Activated CD8-positive, alpha-beta T cell treated with anti-CD3 and anti-CD28 coated beads, Interleukin-2, amount 10 ng/mL, durations not matched to agents 7 days and 5 days (primary cell): Measurements from ENCODE around the gene SOX8. TPM values are rescaled to one million over a fixed set of nuclear protein-coding genes. Genes with fewer than 3 reads are reported as not detected.

Source experiments
- ATAC-seq: fragments of 150-1000 bp; cut with Tn5 transposase; one replicate; pipeline ENCODE4 v1.10.0; 2021; ENCODE audit warnings: moderate library complexity
- CTCF ChIA-PET: fragments of 350-600 bp; sonication (Branson Sonifier 250); formaldehyde crosslinking; loops from one replicate; lab custom pipeline; 2021; ENCODE audit warnings: antibody characterized with exemption; lab: Charles Lee
- POLR2A ChIA-PET: fragments of 350-600 bp; sonication (Branson Sonifier 250); formaldehyde crosslinking; loops from one replicate; lab custom pipeline; 2021; ENCODE audit warnings: antibody characterized with exemption; lab: Charles Lee
- DNase-seq: peaks from one replicate; pipeline ENCODE4 v3.0.0-alpha.2; 2020
- H3K27ac Mint-ChIP-seq: one replicate; pipeline ENCODE4 v1.8.0; 2021; ENCODE audit warnings: mild to moderate bottlenecking, mixed read lengths
- H3K27me3 Mint-ChIP-seq: one replicate; pipeline ENCODE4 v1.8.0; 2021; ENCODE audit warnings: low read depth, mixed read lengths
- H3K36me3 Mint-ChIP-seq: one replicate; pipeline ENCODE4 v1.8.0; 2021; ENCODE audit warnings: low read depth, mixed read lengths
- H3K4me1 Mint-ChIP-seq: one replicate; pipeline ENCODE4 v1.8.0; 2021; ENCODE audit warnings: low read depth, mixed read lengths
- H3K4me3 Mint-ChIP-seq: one replicate; pipeline ENCODE4 v1.8.0; 2021; ENCODE audit warnings: mild to moderate bottlenecking, mixed read lengths
- H3K9me3 Mint-ChIP-seq: one replicate; pipeline ENCODE4 v1.8.0; 2022; ENCODE audit warnings: mixed read lengths; ENCODE audit not compliant: insufficient read depth
- total RNA-seq, 2 experiments: library from RNA; stranded (reverse); gene quantifications; one replicate each; pipeline ENCODE4 v1.2.3, GENCODE V29; 2021

Gene SOX8
- total RNA-seq, 2 experiments from 2014 or later, result not detected

- ChIA-PET POLR2A (no interaction called here), CTCF (no interaction called here)
- Mint-ChIP-seq H3K4me3 (no peak overlapping the region), H3K4me1 (peaks cover 2% of the 10 kb centered on the region), H3K27ac (no peak overlapping the region), H3K9me3 (no peaks in the 10 kb centered on the region), H3K36me3 (no peaks in the 10 kb centered on the region), H3K27me3 (peaks cover 11% of the 10 kb centered on the region)
- ATAC-seq (no peak), DNase-seq (no peak)
Measured at GRCh38 chr16:984736-985636, 3.4 kb downstream of the SOX8 start.

- no peaks in the 10 kb centered on the region for H3K9me3 Mint-ChIP-seq
- POLR2A ChIA-PET, result no interaction called here
- CTCF ChIA-PET, result no interaction called here
- ATAC-seq (no peak), DNase-seq (no peak)
- no peaks in the 10 kb centered on the region for H3K36me3 Mint-ChIP-seq
- no peak overlapping the region for H3K27ac Mint-ChIP-seq
- H3K4me3 Mint-ChIP-seq, result no peak overlapping the region
- peaks cover 2% of the 10 kb centered on the region for H3K4me1 Mint-ChIP-seq
- H3K27me3 Mint-ChIP-seq, result peaks cover 10% of the 10 kb centered on the region
Measured at GRCh38 chr16:985646-986400, 4.3 kb downstream of the SOX8 start.

GRCh38 chr16:986411-986810 is 4.8 kb downstream of the SOX8 start:
- Mint-ChIP-seq H3K36me3 (no peaks in the 10 kb centered on the region), H3K4me1 (no peaks in the 10 kb centered on the region), H3K9me3 (no peaks in the 10 kb centered on the region), H3K4me3 (no peak overlapping the region), H3K27me3 (peaks cover 7% of the 10 kb centered on the region), H3K27ac (no peak overlapping the region)
- ATAC-seq (no peak), DNase-seq (no peak)
- ChIA-PET POLR2A (no interaction called here), CTCF (no interaction called here)

- H3K9me3 Mint-ChIP-seq, result no peaks in the 10 kb centered on the region
- H3K27me3 Mint-ChIP-seq, result peaks cover 7% of the 10 kb centered on the region
- no peaks in the 10 kb centered on the region for H3K4me1 Mint-ChIP-seq
- no peak overlapping the region for H3K27ac Mint-ChIP-seq
- H3K4me3 Mint-ChIP-seq, result no peak overlapping the region
- ATAC-seq, result no peak
- ChIA-PET POLR2A (no interaction called here), CTCF (no interaction called here)
- H3K36me3 Mint-ChIP-seq, result no peaks in the 10 kb centered on the region
- DNase-seq, result no peak
Measured at GRCh38 chr16:986925-987582, 5.5 kb downstream of the SOX8 start.

- no peak for ATAC-seq
- Mint-ChIP-seq H3K4me3 (no peak overlapping the region), H3K27ac (no peak overlapping the region), H3K4me1 (no peaks in the 10 kb centered on the region), H3K9me3 (no peaks in the 10 kb centered on the region), H3K36me3 (no peaks in the 10 kb centered on the region), H3K27me3 (peaks cover 2% of the 10 kb centered on the region)
- CTCF ChIA-PET, result no interaction called here
- POLR2A ChIA-PET, result no interaction called here
- no peak for DNase-seq
Measured at GRCh38 chr16:987906-988305, 6.3 kb downstream of the SOX8 start.

- no peaks in the 10 kb centered on the region for H3K4me1 Mint-ChIP-seq
- ChIA-PET CTCF (no interaction called here), POLR2A (no interaction called here)
- no peaks in the 10 kb centered on the region for H3K9me3 Mint-ChIP-seq
- H3K27ac Mint-ChIP-seq, result no peak overlapping the region
- ATAC-seq (no peak), DNase-seq (no peak)
- no peaks in the 10 kb centered on the region for H3K27me3 Mint-ChIP-seq
- no peaks in the 10 kb centered on the region for H3K36me3 Mint-ChIP-seq
- no peak overlapping the region for H3K4me3 Mint-ChIP-seq
Measured at GRCh38 chr16:988471-989353, 7.1 kb downstream of the SOX8 start.

- Mint-ChIP-seq H3K4me3 (no peak overlapping the region), H3K9me3 (no peaks in the 10 kb centered on the region), H3K27ac (no peak overlapping the region), H3K27me3 (no peaks in the 10 kb centered on the region), H3K4me1 (no peaks in the 10 kb centered on the region), H3K36me3 (no peaks in the 10 kb centered on the region)
- no peak for DNase-seq
- ChIA-PET CTCF (no interaction called here), POLR2A (no interaction called here)
- no peak for ATAC-seq
Measured at GRCh38 chr16:989354-989814, 7.8 kb downstream of the SOX8 start.

GRCh38 chr16:990516-991291 is 9.1 kb downstream of the SOX8 start:
- Mint-ChIP-seq H3K36me3 (peaks cover 5% of the 10 kb centered on the region), H3K4me3 (no peak overlapping the region), H3K27me3 (peaks cover 7% of the 10 kb centered on the region), H3K4me1 (no peaks in the 10 kb centered on the region), H3K27ac (no peak overlapping the region), H3K9me3 (peaks cover 8% of the 10 kb centered on the region)
- ATAC-seq (no peak), DNase-seq (no peak)
- CTCF ChIA-PET, result no interaction called here
- POLR2A ChIA-PET, result no interaction called here

GRCh38 chr16:991345-991744 is 9.8 kb downstream of the SOX8 start:
- POLR2A ChIA-PET, result no interaction called here
- Mint-ChIP-seq H3K27ac (no peak overlapping the region), H3K27me3 (peaks cover 13% of the 10 kb centered on the region), H3K4me1 (peaks cover under 1% of the 10 kb centered on the region), H3K4me3 (no peak overlapping the region), H3K36me3 (peaks cover 5% of the 10 kb centered on the region), H3K9me3 (peaks cover 8% of the 10 kb centered on the region)
- CTCF ChIA-PET, result no interaction called here
- ATAC-seq (no peak), DNase-seq (no peak)

GRCh38 chr16:991773-992172 is 10.2 kb downstream of the SOX8 start:
- peaks cover 8% of the 10 kb centered on the region for H3K9me3 Mint-ChIP-seq
- POLR2A ChIA-PET, result no interaction called here

GRCh38 chr16:993731-994130 is 12.2 kb downstream of the SOX8 start:
- Mint-ChIP-seq H3K9me3 (peaks cover 8% of the 10 kb centered on the region), H3K27me3 (peaks cover 20% of the 10 kb centered on the region), H3K4me1 (peaks cover 22% of the 10 kb centered on the region), H3K4me3 (no peak overlapping the region), H3K27ac (no peak overlapping the region), H3K36me3 (peaks cover 5% of the 10 kb centered on the region)
- POLR2A ChIA-PET, result no interaction called here
- CTCF ChIA-PET, result no interaction called here
- no peak for ATAC-seq
- no peak for DNase-seq

More at GRCh38 chr16:991773-992172, 10.2 kb downstream of the SOX8 start:
- CTCF ChIA-PET, result no interaction called here
- peaks cover 5% of the 10 kb centered on the region for H3K36me3 Mint-ChIP-seq
- peaks cover 5% of the 10 kb centered on the region for H3K4me1 Mint-ChIP-seq
- H3K4me3 Mint-ChIP-seq, result no peak overlapping the region
- no peak for ATAC-seq
- H3K27me3 Mint-ChIP-seq, result peaks cover 17% of the 10 kb centered on the region
- no peak overlapping the region for H3K27ac Mint-ChIP-seq
- no peak for DNase-seq
